GM13976 (cell line): ENCODE measurements around the gene ABCB9.

ENCODE experiments used
- DNase-seq: peaks from one replicate; pipeline ENCODE4 v3.0.0; 2012; ENCODE audit warnings: low spot score
- in situ Hi-C: fragments of 300-500 bp; cut with MboI; formaldehyde crosslinking; loops from one replicate; pipeline ENCODE4 v1.12.0; 2022; ENCODE audit warnings: low sequenced_read_pairs, mixed read lengths, inconsistent platforms; ENCODE audit not compliant: unreplicated experiment
- TF ChIP-seq, protein P1 (sequence below): IDR thresholded peaks from 2 replicates; pipeline ENCODE4 v1.5.1; 2012; ENCODE audit warnings: borderline replicate concordance, mild to moderate bottlenecking; ENCODE audit not compliant: insufficient read depth; ENCODE audit errors: extremely low read depth, missing control alignments, control extremely low read depth

ABCB9 gene

DNA sequence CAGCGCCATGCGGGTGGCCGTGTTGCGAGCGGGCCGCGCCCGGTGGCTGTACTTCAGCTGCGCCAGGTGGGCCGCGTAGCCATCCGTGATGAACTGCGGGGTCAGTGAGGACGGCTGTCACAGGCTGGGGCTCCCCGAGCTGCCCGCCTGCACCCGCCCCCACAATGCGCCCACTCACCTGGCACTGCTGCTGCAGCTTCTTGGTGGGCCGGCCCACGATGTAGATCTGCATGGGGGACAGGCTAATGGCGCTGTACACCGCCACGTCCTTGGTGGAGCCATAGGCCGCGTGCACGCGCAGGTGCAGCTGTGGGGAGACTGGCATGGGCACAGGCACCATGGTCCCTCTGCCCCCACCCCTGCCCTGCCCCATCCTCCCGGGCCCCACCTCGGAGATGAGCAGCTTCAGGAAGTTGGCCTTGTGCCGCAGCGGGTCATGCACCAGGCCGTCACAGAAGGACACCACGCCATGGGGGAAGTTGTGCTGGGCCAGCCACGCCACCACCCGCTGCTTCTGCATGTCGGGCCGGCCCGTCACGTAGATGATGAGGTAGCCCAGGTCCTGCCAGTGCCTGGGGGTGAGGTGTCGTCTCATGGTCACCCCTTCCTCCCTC, 20.1 kb upstream of the ABCB9 start:
- TF ChIP-seq, protein P1, sequence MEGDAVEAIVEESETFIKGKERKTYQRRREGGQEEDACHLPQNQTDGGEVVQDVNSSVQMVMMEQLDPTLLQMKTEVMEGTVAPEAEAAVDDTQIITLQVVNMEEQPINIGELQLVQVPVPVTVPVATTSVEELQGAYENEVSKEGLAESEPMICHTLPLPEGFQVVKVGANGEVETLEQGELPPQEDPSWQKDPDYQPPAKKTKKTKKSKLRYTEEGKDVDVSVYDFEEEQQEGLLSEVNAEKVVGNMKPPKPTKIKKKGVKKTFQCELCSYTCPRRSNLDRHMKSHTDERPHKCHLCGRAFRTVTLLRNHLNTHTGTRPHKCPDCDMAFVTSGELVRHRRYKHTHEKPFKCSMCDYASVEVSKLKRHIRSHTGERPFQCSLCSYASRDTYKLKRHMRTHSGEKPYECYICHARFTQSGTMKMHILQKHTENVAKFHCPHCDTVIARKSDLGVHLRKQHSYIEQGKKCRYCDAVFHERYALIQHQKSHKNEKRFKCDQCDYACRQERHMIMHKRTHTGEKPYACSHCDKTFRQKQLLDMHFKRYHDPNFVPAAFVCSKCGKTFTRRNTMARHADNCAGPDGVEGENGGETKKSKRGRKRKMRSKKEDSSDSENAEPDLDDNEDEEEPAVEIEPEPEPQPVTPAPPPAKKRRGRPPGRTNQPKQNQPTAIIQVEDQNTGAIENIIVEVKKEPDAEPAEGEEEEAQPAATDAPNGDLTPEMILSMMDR: no peak
- DNase-seq: no peak
- in situ Hi-C loops: no loop called here

DNA sequence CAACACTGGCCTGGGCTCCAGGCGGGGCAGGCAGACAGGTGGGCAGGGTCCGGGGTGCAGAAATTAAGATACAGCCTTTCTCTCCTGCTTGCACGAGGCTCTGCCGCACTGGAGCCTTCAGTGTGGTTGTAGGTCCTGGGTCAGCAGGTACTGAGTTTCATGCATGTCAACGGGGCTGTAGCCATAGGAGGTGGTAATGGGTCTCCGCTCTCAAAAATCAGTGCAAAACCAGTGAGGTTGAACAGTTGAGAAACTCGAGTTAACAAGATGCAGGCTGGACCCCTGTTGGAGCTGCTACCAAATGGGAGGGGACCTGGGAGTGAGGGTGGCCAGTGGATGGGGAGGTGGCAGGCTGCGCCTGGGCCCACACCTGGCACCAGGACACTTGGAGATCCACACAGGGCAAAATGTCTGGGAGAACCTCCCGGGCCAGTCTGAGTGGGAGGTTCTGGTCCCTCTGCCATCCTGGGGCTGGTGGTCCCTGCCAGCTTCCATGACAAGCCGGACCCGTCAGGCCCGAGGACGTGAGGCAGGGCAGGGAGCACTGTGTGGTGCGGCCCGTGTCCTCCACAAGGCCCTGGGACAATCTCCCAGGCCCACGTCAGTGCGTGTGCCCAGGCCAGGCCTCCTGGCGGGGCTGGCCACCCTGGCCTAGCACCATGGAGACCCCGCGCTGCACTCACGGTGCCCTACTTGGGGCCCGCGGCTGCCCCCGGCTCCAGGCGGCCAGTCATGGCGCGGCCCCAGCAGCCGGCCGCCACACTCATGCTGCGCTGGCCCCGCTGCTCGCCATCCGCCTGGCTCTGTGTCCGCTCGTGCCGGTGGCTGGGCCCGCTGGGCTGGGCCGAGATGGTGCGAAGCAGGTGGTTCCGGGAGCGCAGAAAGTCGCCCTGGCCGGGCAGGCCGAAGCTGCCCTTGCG, 19.3 kb upstream of the ABCB9 start:
- in situ Hi-C loops: no loop called here
- DNase-seq: no peak
- TF ChIP-seq, protein P1: no peak

GRCh38 chr12:122984612-122985337, 18.5 kb upstream of the ABCB9 start:
- TF ChIP-seq, protein P1: no peak
- in situ Hi-C loops: no loop called here
- no peak for DNase-seq

GRCh38 chr12:122983789-122984515, 17.7 kb upstream of the ABCB9 start:
- TF ChIP-seq, protein P1: no peak
- DNase-seq: no peak
- in situ Hi-C loops: no loop called here

DNA sequence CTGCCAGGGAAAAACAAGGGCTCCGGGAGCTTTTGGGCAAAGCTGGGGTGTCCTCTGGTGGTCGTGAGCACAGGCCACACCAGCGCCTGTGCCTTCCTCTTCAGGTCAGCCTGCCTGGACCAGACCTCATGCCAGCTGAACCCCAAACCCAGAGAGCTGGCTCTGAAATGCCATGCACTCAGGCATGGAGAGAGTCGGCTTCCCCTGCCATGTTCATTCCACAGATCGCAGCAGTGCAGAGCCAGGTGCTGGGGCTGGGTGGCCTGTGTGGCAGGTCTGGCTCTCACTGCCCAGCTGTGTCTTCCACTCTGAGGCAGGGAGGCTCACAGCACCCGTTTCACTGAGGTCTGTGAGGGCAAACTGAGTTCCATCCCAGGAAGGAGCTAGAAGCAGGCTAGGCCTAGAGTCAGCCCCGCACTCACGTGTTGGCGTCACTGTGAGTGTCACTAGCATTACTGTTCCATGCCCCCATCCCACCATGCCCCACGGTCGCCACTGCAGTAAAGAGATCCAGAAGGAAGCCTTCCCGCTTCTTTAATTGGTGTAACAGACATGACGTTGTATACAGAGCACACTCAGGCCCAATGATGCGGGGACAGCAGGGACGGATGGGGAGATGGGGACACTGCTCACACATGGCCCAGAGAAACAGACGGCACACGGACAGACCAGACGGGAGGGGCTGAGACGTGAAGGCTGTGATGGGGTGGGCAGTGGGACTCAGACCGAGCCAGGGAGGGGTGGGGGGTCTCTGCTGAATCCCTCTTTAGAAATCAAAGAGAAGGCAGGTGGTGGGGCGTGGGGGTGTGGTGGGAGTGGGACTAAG, 16.9 kb upstream of the ABCB9 start:
- in situ Hi-C loops: no loop called here
- TF ChIP-seq, protein P1: no peak
- no peak for DNase-seq
